BE2C (cell line): ENCODE results near the gene CR1.
A peak's percentile ranks its signal among the peaks of the same experiment; 100 is the strongest.
"Not testable (repeated sequence)": the region's sequence is repeated elsewhere in the genome, so short reads cannot be mapped to it uniquely, and the experiment has no call there.

ENCODE experiments used
- DNase-seq: peaks from one replicate; pipeline ENCODE4 v3.0.0-alpha.2; 2020
- H3K27me3 ChIP-seq: fragments of 250-450 bp; sonication (Bioruptor Pico); 2 replicates; pipeline ENCODE4 v1.5.1; 2020; ENCODE audit warnings: mild to moderate bottlenecking
- H3K36me3 ChIP-seq: fragments of 250-450 bp; sonication (Bioruptor Pico); 2 replicates; pipeline ENCODE4 v1.5.1; 2020; ENCODE audit warnings: mild to moderate bottlenecking
- H3K4me1 ChIP-seq: fragments of 250-450 bp; sonication (Bioruptor Pico); 2 replicates; pipeline ENCODE4 v1.5.1; 2020
- H3K4me3 ChIP-seq: 2 replicates; pipeline ENCODE4 v1.5.1; 2011; ENCODE audit warnings: low read depth, low read length
- H3K9me3 ChIP-seq: fragments of 250-450 bp; sonication (Bioruptor Pico); 2 replicates; pipeline ENCODE4 v1.5.1; 2020
- TF ChIP-seq, protein P1 (sequence below): IDR thresholded peaks from 2 replicates; pipeline ENCODE4 v1.5.1; 2012; ENCODE audit warnings: mild to moderate bottlenecking, low read depth, low read length

The CR1 gene

DNA sequence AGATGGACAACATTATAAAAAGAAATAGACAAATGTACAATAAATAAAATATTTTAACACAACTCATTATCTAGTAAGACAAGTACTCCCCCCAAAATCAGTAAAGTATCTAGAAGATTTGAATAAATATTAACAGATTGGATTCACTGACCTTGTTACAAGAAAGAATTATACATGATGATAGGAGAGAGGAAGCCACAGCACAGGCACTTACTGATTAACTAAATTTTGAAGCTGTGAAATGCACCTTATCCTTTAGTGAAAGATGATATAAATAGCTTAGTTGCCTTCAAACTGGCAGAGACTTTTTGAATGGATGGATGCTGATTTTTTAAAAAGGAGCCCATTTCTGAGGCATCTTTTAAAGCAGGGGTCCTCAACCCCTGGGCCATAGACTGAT lies 8.5 kb downstream of the CR1 start:
- Histone ChIP-seq H3K27me3 (peaks cover 62% of the 10 kb centered on the region), H3K36me3 (no peaks in the 10 kb centered on the region), H3K9me3 (no peaks in the 10 kb centered on the region), H3K4me1 (no peaks in the 10 kb centered on the region), H3K4me3 (no peak overlapping the region)
- no peak for DNase-seq
- TF ChIP-seq, protein P1, sequence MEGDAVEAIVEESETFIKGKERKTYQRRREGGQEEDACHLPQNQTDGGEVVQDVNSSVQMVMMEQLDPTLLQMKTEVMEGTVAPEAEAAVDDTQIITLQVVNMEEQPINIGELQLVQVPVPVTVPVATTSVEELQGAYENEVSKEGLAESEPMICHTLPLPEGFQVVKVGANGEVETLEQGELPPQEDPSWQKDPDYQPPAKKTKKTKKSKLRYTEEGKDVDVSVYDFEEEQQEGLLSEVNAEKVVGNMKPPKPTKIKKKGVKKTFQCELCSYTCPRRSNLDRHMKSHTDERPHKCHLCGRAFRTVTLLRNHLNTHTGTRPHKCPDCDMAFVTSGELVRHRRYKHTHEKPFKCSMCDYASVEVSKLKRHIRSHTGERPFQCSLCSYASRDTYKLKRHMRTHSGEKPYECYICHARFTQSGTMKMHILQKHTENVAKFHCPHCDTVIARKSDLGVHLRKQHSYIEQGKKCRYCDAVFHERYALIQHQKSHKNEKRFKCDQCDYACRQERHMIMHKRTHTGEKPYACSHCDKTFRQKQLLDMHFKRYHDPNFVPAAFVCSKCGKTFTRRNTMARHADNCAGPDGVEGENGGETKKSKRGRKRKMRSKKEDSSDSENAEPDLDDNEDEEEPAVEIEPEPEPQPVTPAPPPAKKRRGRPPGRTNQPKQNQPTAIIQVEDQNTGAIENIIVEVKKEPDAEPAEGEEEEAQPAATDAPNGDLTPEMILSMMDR: no peak

DNA sequence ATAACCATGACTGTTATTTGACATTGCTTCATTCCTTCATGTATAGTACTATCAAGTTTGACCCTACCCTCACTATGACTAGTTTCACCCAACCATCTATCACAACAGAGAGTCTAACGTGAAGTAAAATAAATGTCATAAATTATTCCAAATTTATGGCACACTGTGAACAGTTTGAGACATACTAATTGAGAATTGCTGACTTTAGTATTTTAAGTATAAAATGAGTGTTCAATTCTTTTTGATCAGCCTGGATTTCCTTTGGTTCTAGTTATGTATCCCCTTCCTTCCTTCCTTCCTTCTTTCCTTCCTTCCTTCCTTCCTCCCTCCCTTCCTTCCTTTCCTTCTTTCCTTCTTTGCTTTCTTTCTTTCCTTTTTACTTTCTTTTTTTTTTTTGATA lies 14.5 kb downstream of the CR1 start:
- Histone ChIP-seq H3K9me3 (no peaks in the 10 kb centered on the region), H3K4me1 (no peaks in the 10 kb centered on the region), H3K4me3 (no peak overlapping the region), H3K27me3 (peaks cover 20% of the 10 kb centered on the region), H3K36me3 (no peaks in the 10 kb centered on the region)
- DNase-seq: no peak
- TF ChIP-seq, protein P1: no peak

DNA sequence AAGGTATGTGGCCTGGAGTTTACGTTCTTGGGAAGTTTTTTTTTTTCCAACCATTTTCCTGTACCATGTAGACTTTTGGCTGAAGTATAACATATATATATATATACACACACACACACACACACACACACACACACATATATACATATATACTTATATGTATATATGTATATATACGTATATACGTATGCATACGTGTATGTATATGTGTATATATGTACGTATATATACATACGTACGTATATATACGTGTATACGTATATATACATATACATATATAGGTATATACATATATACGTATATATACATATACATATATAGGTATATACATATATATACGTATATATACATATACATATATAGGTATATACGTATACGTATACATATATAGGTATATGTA lies 18.9 kb downstream of the CR1 start:
- no peak overlapping the region for H3K4me3 ChIP-seq
- no peaks in the 10 kb centered on the region for H3K36me3 ChIP-seq
- no peaks in the 10 kb centered on the region for H3K4me1 ChIP-seq
- TF ChIP-seq, protein P1: no peak
- peaks cover 6% of the 10 kb centered on the region for H3K27me3 ChIP-seq
- DNase-seq: no peak
- no peaks in the 10 kb centered on the region for H3K9me3 ChIP-seq

DNA sequence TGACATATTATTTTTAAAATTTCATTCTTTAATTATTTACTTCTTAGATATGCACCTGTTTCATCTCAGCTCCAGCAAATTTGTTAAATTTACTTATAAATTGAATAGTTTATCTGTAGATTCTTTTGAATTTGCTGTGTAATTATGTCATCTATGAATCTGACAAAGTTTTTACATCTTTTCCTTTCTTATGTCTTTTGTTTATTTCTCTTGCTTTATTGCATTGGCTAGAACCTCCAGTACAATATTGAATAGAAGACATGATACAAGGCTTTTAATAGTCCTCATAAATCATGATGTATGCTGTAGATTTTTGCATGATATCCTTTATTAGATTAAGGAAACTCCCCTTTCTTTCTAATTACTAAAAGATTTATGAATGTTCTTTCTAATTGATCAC lies 20.8 kb downstream of the CR1 start:
- TF ChIP-seq, protein P1: no peak
- no peak for DNase-seq
- no peak overlapping the region for H3K4me3 ChIP-seq
- no peaks in the 10 kb centered on the region; the same call in 1 of the 2 replicates for H3K27me3 ChIP-seq
- no peaks in the 10 kb centered on the region for H3K4me1 ChIP-seq
- H3K9me3 ChIP-seq: no peaks in the 10 kb centered on the region
- H3K36me3 ChIP-seq: no peaks in the 10 kb centered on the region

DNA sequence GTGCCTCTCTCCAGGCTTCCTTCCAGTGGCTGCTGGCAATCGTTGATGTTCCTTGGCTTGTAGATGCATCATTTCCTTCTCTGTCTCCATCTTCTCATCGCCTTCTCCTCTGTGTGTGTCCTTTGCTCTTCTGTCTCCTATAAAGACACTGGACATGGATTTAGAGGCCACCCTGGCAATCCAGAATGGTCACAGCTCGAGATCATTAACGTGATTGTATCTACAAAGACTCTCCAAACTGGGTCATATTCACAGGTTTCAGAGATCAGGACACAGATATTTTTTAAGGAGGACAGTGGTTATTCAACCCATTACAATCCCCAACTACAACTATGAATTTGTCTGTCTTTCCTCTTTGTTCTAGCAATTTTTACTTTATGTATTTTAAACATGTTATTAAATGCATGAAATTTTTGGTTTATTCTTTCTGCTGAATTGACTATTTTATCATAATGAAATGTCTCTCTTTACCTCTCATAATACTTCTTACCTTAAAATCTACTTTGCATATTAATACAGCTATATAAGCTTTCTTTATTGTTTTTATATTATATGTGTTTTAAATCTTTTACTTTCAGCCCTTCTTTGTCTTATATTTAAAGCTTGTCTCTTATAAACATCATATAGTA lies 22.8 kb downstream of the CR1 start:
- DNase-seq: no peak
- H3K4me1 ChIP-seq: no peaks in the 10 kb centered on the region
- no peaks in the 10 kb centered on the region; the same call in 1 of the 2 replicates for H3K27me3 ChIP-seq
- TF ChIP-seq, protein P1: no peak
- H3K9me3 ChIP-seq: no peaks in the 10 kb centered on the region
- H3K36me3 ChIP-seq: no peaks in the 10 kb centered on the region
- H3K4me3 ChIP-seq: no peak overlapping the region

DNA sequence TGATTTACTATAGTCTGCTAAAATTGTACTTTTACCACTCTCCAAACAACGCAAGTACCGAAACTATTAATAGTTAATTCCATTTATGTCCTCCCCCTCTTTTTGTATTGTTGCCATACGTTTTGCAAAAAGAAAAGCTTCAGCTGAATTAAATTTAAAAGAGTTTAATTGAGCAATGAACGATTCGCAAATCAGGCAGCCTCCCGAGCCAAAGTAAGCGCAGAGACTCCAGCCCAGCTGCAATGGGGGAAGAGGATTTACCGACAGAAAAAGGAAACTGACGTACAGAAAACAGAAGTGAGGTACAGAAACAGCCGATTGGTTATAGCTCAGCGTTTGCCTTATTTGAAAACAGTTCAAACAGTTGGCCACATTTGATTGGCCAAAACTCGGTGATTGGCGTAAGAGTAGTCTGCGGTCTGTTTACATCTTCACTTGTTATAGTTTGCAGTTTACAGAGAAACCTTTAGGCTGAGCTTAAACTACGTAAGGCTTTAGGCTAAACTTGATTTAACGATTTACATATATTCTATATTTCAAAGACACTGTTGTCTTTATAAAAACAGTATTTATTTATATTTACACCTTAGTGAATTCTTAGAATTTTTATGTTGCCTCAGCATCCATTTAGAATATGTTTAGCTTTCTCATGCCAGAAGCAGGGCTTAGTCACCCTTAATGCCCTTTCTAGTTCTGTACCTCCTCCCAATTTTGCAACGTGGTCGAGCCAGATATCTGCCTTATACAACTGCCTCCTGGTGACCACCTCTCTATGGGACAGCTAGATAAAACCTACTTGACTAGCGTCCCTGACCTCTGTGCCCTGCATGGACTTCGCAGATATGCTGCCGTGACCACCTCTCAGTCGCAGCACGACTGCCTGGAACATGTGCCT lies 23.8 kb downstream of the CR1 start:
- H3K4me3 ChIP-seq: peak overlapping the region; percentile 56
- H3K9me3 ChIP-seq: no peaks in the 10 kb centered on the region
- no peaks in the 10 kb centered on the region for H3K36me3 ChIP-seq
- no peaks in the 10 kb centered on the region; the same call in 1 of the 2 replicates for H3K27me3 ChIP-seq
- DNase-seq: peak; percentile 45
- TF ChIP-seq, protein P1: no peak
- no peaks in the 10 kb centered on the region for H3K4me1 ChIP-seq

DNA sequence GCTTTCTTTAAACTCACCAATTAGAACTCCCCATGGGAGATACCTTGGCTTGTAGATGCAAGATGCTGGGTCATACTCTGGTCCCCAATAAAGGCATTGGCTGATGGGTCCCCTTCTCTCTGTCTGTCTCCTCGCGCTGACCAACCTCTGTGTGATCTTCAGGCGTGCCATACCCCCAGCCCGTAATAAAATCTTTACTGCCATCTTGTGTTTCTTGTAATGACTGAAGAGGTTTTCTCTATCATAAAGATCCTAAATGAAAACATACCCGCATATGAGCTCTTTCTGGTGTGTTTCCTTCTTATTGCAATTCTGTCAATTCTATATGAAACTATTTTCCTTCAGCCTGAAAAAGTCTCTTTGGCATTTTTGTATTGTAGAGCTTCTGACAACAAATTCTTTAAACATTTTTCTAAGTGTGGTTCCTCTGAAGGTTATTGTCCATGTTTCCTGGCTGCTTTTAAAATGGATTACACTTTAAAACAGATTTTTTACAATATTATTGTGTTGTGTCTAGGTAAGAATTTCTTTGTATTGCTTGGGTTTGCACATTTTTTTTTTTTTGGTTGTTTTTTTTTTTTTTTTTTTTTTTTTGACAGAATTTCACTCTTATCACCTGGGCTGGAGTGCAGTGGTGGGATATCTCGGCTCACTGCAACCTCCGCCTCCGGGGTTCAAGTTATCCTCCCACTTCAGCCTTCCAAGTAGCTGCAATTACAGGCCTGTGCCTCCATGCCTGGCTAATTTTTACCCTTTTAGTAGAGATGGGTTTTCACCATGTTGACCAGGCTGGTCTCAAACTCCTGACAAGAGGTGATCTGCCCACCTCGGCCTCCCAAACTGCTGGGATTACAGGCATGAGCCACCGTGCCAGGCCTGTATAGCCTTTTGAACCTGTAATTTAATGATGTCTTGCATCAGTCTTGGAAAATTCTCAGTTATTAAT lies 24.7 kb downstream of the CR1 start:
- H3K9me3 ChIP-seq, DNase-seq, H3K36me3 ChIP-seq, H3K4me1 ChIP-seq, H3K27me3 ChIP-seq: not testable (repeated sequence)
- peak overlapping the region; percentile 56 for H3K4me3 ChIP-seq

DNA sequence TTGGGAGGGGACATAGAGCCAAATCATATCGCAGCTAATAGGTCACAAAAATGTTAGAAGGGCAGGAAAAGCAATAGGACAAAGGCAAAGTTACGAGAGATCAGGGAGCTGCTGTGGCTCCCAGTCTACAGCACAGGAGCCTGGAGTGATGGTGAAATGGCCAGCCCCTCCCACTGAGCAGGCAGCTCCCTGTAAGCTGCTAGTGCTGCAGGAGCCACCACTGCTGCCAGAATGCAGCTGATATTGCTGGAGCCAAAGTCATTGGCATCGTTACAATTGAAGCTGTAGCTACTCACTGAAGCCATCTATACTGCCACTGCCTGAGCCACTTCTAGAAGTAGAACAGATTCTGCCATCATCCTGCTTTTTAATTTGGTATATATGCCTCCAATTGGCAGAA lies 29.3 kb downstream of the CR1 start:
- DNase-seq: not testable (repeated sequence)

More for the DNA sequence above, 29.3 kb downstream of the CR1 start:
- not testable (repeated sequence) for H3K4me1 ChIP-seq, H3K4me3 ChIP-seq, H3K9me3 ChIP-seq, H3K36me3 ChIP-seq, H3K27me3 ChIP-seq
